ENCODE results near the gene OR51L1.

GRCh38 chr11:5046754-5047330, 52.2 kb downstream of the OR51L1 start:
- TF ChIP-seq CTCF (IDR thresholded peaks at IDR 0.05) (no peak), ZFX (IDR thresholded peaks at IDR 0.05; ENCODE audit: borderline replicate concordance) (no peak)

Measured in 22Rv1 (cell line).